GM12892 (cell line): ENCODE results near the gene TMEM39B.

Experiments
- POLR2A ChIP-seq: IDR thresholded peaks from 2 replicates; pipeline ENCODE4 v1.6.1; 2011; ENCODE audit warnings: low read depth, low read length, control low read depth
- POLR2AphosphoS5 ChIP-seq: IDR thresholded peaks from 2 replicates; pipeline ENCODE4 v1.6.1; 2011; ENCODE audit warnings: low read depth, low read length, control low read depth
- TAF1 ChIP-seq: IDR thresholded peaks from 2 replicates; pipeline ENCODE4 v1.6.1; 2011; ENCODE audit warnings: low read depth, mild to moderate bottlenecking, control low read depth, low read length, borderline replicate concordance

DNA sequence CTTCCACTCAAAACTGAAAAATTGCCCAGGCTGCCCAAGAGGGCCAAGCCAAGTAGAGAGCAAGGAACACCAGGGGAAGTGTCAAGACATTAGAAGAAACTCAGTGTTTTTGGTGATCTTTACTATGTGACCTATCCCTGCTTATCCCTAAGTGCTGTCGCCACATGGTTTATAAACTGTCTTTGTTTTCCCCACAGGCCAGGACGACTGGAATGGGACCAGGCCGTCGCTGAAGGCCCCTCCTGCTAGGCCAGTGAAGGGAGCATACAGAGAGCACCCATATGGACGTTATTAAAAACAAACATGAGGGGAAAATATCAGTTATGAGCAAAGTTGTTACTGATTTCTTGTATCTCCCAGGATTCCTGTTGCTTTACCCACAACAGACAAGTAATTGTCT is 30.4 kb upstream of the TMEM39B start:
- TF ChIP-seq TAF1 (no peak), POLR2A (no peak), POLR2AphosphoS5 (no peak)
